HFF-Myc (cell line): ENCODE data around the gene KRT35.

Experiments
- DNase-seq: peaks from one replicate; pipeline ENCODE4 v3.0.0-alpha.2; 2011; ENCODE audit warnings: low read depth; ENCODE audit errors: extremely low read depth
- H3K4me3 ChIP-seq: replicated peaks from 2 replicates; pipeline ENCODE4 v1.5.1; 2011; ENCODE audit warnings: low read depth, mild to moderate bottlenecking, control low read depth, low read length
- TF ChIP-seq, protein P1 (sequence below): IDR thresholded peaks from 2 replicates; pipeline ENCODE4 v1.5.1; 2012; ENCODE audit warnings: mild to moderate bottlenecking, low read depth, low read length, control low read depth; ENCODE audit errors: missing control alignments

The KRT35 gene

GRCh38 chr17:41523787-41524186 is 42.8 kb upstream of the KRT35 start:
- no peak overlapping the region for H3K4me3 ChIP-seq
- TF ChIP-seq, protein P1, sequence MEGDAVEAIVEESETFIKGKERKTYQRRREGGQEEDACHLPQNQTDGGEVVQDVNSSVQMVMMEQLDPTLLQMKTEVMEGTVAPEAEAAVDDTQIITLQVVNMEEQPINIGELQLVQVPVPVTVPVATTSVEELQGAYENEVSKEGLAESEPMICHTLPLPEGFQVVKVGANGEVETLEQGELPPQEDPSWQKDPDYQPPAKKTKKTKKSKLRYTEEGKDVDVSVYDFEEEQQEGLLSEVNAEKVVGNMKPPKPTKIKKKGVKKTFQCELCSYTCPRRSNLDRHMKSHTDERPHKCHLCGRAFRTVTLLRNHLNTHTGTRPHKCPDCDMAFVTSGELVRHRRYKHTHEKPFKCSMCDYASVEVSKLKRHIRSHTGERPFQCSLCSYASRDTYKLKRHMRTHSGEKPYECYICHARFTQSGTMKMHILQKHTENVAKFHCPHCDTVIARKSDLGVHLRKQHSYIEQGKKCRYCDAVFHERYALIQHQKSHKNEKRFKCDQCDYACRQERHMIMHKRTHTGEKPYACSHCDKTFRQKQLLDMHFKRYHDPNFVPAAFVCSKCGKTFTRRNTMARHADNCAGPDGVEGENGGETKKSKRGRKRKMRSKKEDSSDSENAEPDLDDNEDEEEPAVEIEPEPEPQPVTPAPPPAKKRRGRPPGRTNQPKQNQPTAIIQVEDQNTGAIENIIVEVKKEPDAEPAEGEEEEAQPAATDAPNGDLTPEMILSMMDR, result no peak
- no peak for DNase-seq

DNA sequence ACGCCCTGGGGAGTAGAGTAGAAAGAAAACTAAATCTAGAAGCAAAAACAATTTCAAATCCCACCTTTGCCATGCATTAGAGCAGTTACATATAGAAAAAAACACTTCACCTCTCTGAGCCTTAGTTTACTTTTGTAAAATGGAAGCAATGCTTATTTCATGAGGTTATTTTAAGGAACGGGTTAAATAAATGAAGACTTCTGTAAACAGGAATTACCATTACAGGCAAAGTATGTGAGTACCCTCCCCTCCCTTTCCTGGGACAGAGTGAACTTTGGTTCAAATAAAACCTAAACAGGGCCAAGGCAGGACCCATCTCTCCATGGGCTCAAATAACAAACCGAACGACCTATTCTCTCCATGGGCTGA is 42.3 kb upstream of the KRT35 start:
- no peak for DNase-seq
- no peak overlapping the region for H3K4me3 ChIP-seq
- TF ChIP-seq, protein P1, result no peak

- TF ChIP-seq, protein P1, result no peak
- H3K4me3 ChIP-seq, result no peak overlapping the region
- DNase-seq, result no peak
Observed at GRCh38 chr17:41522301-41523224, 41.6 kb upstream of the KRT35 start.

DNA sequence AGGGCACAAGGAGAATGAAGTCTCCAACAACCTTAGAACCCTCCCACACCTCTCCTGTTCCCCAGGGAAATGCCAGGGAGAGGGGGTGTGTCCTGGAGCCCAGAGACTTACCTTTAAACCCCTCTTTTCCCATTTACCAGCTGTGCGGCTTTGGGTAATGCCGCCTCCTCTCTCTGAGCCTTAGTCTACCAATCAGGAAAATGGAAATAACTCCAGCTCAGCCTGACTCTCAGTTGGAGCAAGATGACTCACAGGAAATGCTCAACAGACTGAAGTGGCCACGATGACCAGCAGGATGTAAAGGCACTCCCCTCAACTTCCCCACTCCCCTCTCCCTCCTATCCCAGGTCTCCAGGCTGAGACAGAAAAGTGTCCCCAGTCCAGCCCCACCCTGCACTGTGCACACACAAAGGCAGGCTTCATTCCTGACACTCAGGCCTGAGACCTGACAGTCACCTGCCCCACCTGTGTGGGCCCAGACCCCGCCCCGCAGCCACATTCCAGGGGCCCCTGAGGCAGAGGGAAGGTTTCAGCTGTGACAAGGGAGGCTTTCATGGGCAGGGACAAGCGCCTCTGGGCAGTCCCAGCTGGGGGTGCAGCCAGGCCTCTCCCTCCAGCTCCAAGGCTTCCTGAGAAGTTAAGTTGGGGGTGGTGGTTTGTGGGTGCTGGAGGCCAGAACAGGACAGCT is 40.8 kb upstream of the KRT35 start:
- no peak for DNase-seq
- TF ChIP-seq, protein P1, result no peak

DNA sequence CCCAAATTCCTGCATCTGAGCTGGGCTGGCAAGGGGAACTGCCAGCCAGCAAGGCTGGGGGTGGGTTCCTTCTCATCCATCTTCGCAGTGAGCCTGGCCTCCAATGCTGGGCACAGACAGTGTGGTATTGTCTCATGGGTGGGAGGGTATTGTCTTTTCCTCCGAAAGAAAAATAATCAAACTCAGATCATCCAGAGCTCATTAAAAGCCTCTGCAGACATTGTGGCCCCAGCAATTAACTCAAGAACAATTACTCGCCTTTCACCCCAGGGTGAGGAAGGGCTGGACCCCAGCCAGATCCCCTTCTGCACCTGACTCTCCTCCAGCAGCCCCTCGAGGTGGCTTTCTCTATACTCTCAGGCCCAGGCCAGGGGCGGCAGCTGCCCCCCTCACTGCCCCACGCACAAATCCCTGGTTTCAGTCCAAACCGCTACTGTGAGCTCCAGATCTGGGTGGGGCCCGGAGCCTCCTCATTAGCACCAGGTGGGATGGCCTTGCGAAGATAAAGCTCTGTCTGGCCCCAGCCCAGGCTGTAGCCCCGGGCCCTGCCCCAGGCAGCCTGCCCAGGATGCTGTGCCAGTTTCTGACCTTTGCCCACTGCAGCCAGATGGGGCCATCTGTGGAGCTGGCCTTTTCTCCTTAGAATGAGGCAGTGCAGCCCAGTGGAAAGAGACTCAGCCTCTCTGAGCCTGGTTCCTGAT is 40.0 kb upstream of the KRT35 start:
- TF ChIP-seq, protein P1, result no peak
- no peak for DNase-seq
- H3K4me3 ChIP-seq, result no peak overlapping the region

More for the DNA sequence above, 40.8 kb upstream of the KRT35 start:
- no peak overlapping the region for H3K4me3 ChIP-seq

- TF ChIP-seq, protein P1, result no peak
- no peak overlapping the region for H3K4me3 ChIP-seq
- DNase-seq, result no peak
Observed at GRCh38 chr17:41519501-41520224, 38.7 kb upstream of the KRT35 start.
